Measurements from ENCODE around the gene SDK1.

GRCh38 chr7:4149645-4150044, 848.6 kb downstream of the SDK1 start:
- TF ChIP-seq CTCF (conservative IDR thresholded peaks at IDR 0.05) (no peak), ZFX (IDR thresholded peaks at IDR 0.05) (no peak)
